GM18519 (cell line): ENCODE measurements around the gene PRSS21.

Experiments
- ATAC-seq: cut with Tn5 transposase; IDR thresholded peaks from one replicate; pipeline ENCODE4 v1.9.1; 2021; ENCODE audit warnings: mild to moderate bottlenecking, moderate library complexity; ENCODE audit not compliant: unreplicated experiment, low FRiP score

The PRSS21 gene

GRCh38 chr16:2816751-2817339 is at the start of gene PRSS21:
Gene PRSS21, plus strand, starts transcription at chr16:2817237. Its CDS starts 32 bp downstream, at chr16:2817269.
- no peak for ATAC-seq

GRCh38 chr16:2767891-2768290 is 49.1 kb upstream of the PRSS21 start:
- ATAC-seq = no peak

- no peak for ATAC-seq
Measured at GRCh38 chr16:2768403-2769089, 48.5 kb upstream of the PRSS21 start.

- ATAC-seq = no peak
Measured at GRCh38 chr16:2769100-2769529, 47.9 kb upstream of the PRSS21 start.

- no peak for ATAC-seq
Measured at GRCh38 chr16:2769675-2770056, 47.4 kb upstream of the PRSS21 start.

- ATAC-seq = no peak
Measured at GRCh38 chr16:2770057-2770951, 46.7 kb upstream of the PRSS21 start.

- ATAC-seq = no peak
Measured at GRCh38 chr16:2771496-2772402, 45.3 kb upstream of the PRSS21 start.

- ATAC-seq = no peak
Measured at GRCh38 chr16:2773188-2773968, 43.7 kb upstream of the PRSS21 start.

GRCh38 chr16:2774161-2774891 is 42.7 kb upstream of the PRSS21 start:
- ATAC-seq = no peak

GRCh38 chr16:2775131-2775716 is 41.8 kb upstream of the PRSS21 start:
- ATAC-seq = no peak

GRCh38 chr16:2775765-2776499 is 41.1 kb upstream of the PRSS21 start:
- no peak for ATAC-seq

- peak; percentile 18 for ATAC-seq
Measured at GRCh38 chr16:2776500-2777139, 40.4 kb upstream of the PRSS21 start.

GRCh38 chr16:2777231-2777902 is 39.7 kb upstream of the PRSS21 start, which contains the start of gene ELOB:
Gene ELOB, minus strand, starts transcription at chr16:2777280. Its CDS starts 41 bp downstream, at chr16:2777239.
- ATAC-seq = peak; percentile 43

GRCh38 chr16:2777903-2778629 is 39.0 kb upstream of the PRSS21 start:
- no peak for ATAC-seq

GRCh38 chr16:2778630-2778958 is 38.4 kb upstream of the PRSS21 start:
- no peak for ATAC-seq
